Neuronal stem cell (in vitro differentiated cells): ENCODE data around the gene SMOC2.

Experiments used
- DNase-seq: peaks from one replicate; pipeline ENCODE4 v3.0.0-alpha.2; 2013; ENCODE audit warnings: low spot score
- H2AFZ ChIP-seq: one replicate; pipeline ENCODE4 v1.6.1; 2013; ENCODE audit warnings: mild to moderate bottlenecking, low read length, inconsistent platforms
- H2AK5ac ChIP-seq: 2 replicates; pipeline ENCODE4 v1.6.1; 2013; ENCODE audit warnings: low read depth, mild to moderate bottlenecking, inconsistent platforms, low read length, moderate library complexity, mixed read lengths
- H2BK120ac ChIP-seq: 2 replicates; pipeline ENCODE4 v1.6.1; 2013; ENCODE audit warnings: low read depth, mild to moderate bottlenecking, inconsistent platforms, low read length, moderate library complexity, mixed read lengths
- H2BK12ac ChIP-seq: one replicate; pipeline ENCODE4 v1.6.1; 2013; ENCODE audit warnings: low read length, inconsistent platforms
- H2BK15ac ChIP-seq: 2 replicates; pipeline ENCODE4 v1.6.1; 2013; ENCODE audit warnings: mild to moderate bottlenecking, low read length, inconsistent platforms, mixed read lengths
- H2BK5ac ChIP-seq: one replicate; pipeline ENCODE4 v1.6.1; 2013; ENCODE audit warnings: inconsistent platforms, mild to moderate bottlenecking, low read length, moderate library complexity
- H3K14ac ChIP-seq: one replicate; pipeline ENCODE4 v1.6.1; 2013; ENCODE audit warnings: low read length, inconsistent platforms
- H3K18ac ChIP-seq: 2 replicates; pipeline ENCODE4 v1.6.1; 2013; ENCODE audit warnings: low read length, inconsistent platforms
- H3K23ac ChIP-seq: 2 replicates; pipeline ENCODE4 v1.6.1; 2013; ENCODE audit warnings: low read depth, mild to moderate bottlenecking, mixed read lengths, low read length, inconsistent platforms; ENCODE audit not compliant: poor library complexity
- H3K27ac ChIP-seq: replicated peaks from 3 replicates; pipeline ENCODE4 v1.5.1; 2013; ENCODE audit warnings: low read length, inconsistent platforms
- H3K27me3 ChIP-seq, 3 experiments: 2 replicates each; pipeline ENCODE4 v1.6.1; 2013; ENCODE audit warnings: low read length in 3 of 3, mild to moderate bottlenecking in 2 of 3, inconsistent platforms in 1 of 3, low read depth in 1 of 3, mixed read lengths in 1 of 3, moderate library complexity in 1 of 3; ENCODE audit not compliant: control insufficient read depth in 3 of 3, insufficient read depth in 3 of 3
- H3K36me3 ChIP-seq, 2 donors: replicated peaks in 1 of 2; 2 replicates each; pipeline ENCODE4 v1.6.1; 2013; ENCODE audit warnings: low read length in 2 of 2; ENCODE audit not compliant: control insufficient read depth in 2 of 2, insufficient read depth in 2 of 2
- H3K4ac ChIP-seq: 2 replicates; pipeline ENCODE4 v1.6.1; 2013; ENCODE audit warnings: inconsistent platforms, mild to moderate bottlenecking, low read length, moderate library complexity
- H3K4me1 ChIP-seq, 2 donors: 1 replicate in 1 of 2; 2 replicates in 1 of 2; pipeline ENCODE4 v1.6.1; 2013; ENCODE audit warnings: low read length in 2 of 2, low read depth in 1 of 2; ENCODE audit not compliant: control insufficient read depth in 2 of 2, insufficient read depth in 1 of 2
- H3K4me2 ChIP-seq: one replicate; pipeline ENCODE4 v1.6.1; 2013; ENCODE audit warnings: mild to moderate bottlenecking, low read length, inconsistent platforms; ENCODE audit not compliant: insufficient read depth, poor library complexity, severe bottlenecking
- H3K4me3 ChIP-seq, 2 donors: 2 replicates each; pipeline ENCODE4 v1.5.1; 2013; ENCODE audit warnings: low read length in 2 of 2, mild to moderate bottlenecking in 2 of 2, inconsistent platforms in 1 of 2, moderate library complexity in 1 of 2
- H3K79me1 ChIP-seq: one replicate; pipeline ENCODE4 v1.6.1; 2013; ENCODE audit warnings: low read depth, mild to moderate bottlenecking, inconsistent platforms, low read length, moderate library complexity
- H3K9ac ChIP-seq: one replicate; pipeline ENCODE4 v1.6.1; 2013; ENCODE audit warnings: mild to moderate bottlenecking, low read depth, low read length, inconsistent platforms; ENCODE audit not compliant: poor library complexity
- H3K9me3 ChIP-seq, 2 donors: replicated peaks in 1 of 2; 2 replicates each; pipeline versions ENCODE3 to v1.6.1; 2013; ENCODE audit warnings: low read length in 2 of 2, mild to moderate bottlenecking in 2 of 2, inconsistent platforms in 1 of 2, low read depth in 1 of 2, mixed read lengths in 1 of 2, moderate library complexity in 1 of 2; ENCODE audit not compliant: control insufficient read depth in 2 of 2, insufficient read depth in 1 of 2
- H4K8ac ChIP-seq: one replicate; pipeline ENCODE4 v1.6.1; 2013; ENCODE audit warnings: low read depth, mild to moderate bottlenecking, inconsistent platforms, low read length, moderate library complexity
- H4K91ac ChIP-seq: one replicate; pipeline ENCODE4 v1.6.1; 2013; ENCODE audit warnings: low read length, low read depth, mild to moderate bottlenecking, inconsistent platforms; ENCODE audit not compliant: poor library complexity
- WGBS, 2 donors: extraction: QIAGEN DNeasy Blood & Tissue Kit; methylation state at CpG; one replicate each; pipeline ENCODE4 v1.1.7; 2013; ENCODE audit warnings: missing lambda C conversion rate in 2 of 2, mixed read lengths in 1 of 2; ENCODE audit not compliant: insufficient read length in 2 of 2, insufficient replicate concordance in 1 of 2; ENCODE audit errors: extremely low coverage in 2 of 2; 5-methylcytosine and 5-hydroxymethylcytosine counted together

The SMOC2 gene

GRCh38 chr6:168649209-168649608 is 208.2 kb downstream of the SMOC2 start:
- no peak overlapping the region for H3K27ac ChIP-seq
- no peaks in the 10 kb centered on the region for H3K36me3 ChIP-seq
- H3K4ac ChIP-seq, result no peak overlapping the region
- no peak overlapping the region for H4K91ac ChIP-seq
- no peak overlapping the region for H2AK5ac ChIP-seq
- H3K4me3 ChIP-seq, result no peak overlapping the region
- no peak overlapping the region for H3K18ac ChIP-seq
- H2AFZ ChIP-seq, result no peak overlapping the region
- peak overlapping the region; percentile 2 for H2BK5ac ChIP-seq
- no peaks in the 10 kb centered on the region for H3K79me1 ChIP-seq
- no peak overlapping the region for H3K9ac ChIP-seq
- H2BK120ac ChIP-seq, result no peak overlapping the region
- H4K8ac ChIP-seq, result no peak overlapping the region
- no peak overlapping the region for H2BK12ac ChIP-seq
- no peaks in the 10 kb centered on the region for H3K27me3 ChIP-seq
- H3K4me2 ChIP-seq, result no peak overlapping the region
- H3K23ac ChIP-seq, result no peak overlapping the region
- H3K9me3 ChIP-seq, result no peaks in the 10 kb centered on the region
- no peak overlapping the region for H2BK15ac ChIP-seq
- peaks cover 0 to 2% of the 10 kb centered on the region in 2 donors for H3K4me1 ChIP-seq
- WGBS, 2 donors, result no CpG with 5 or more reads among the region's 10 CpGs
- no peak overlapping the region for H3K14ac ChIP-seq
- no peak for DNase-seq

GRCh38 chr6:168650671-168651111 is 209.7 kb downstream of the SMOC2 start:
- H4K8ac ChIP-seq, result no peak overlapping the region
- H3K18ac ChIP-seq, result no peak overlapping the region
- no peak overlapping the region for H2BK5ac ChIP-seq
- no peaks in the 10 kb centered on the region for H3K27me3 ChIP-seq
- H3K4me1 ChIP-seq, result peaks cover 0 to 2% of the 10 kb centered on the region in 2 donors
- H2AK5ac ChIP-seq, result no peak overlapping the region
- DNase-seq, result no peak
- H3K27ac ChIP-seq, result no peak overlapping the region
- no peak overlapping the region for H3K4me3 ChIP-seq
- no peak overlapping the region for H3K4ac ChIP-seq
- H4K91ac ChIP-seq, result no peak overlapping the region
- H2BK120ac ChIP-seq, result no peak overlapping the region
- H3K14ac ChIP-seq, result no peak overlapping the region
- H3K4me2 ChIP-seq, result no peak overlapping the region
- no peak overlapping the region for H2BK12ac ChIP-seq
- no peaks in the 10 kb centered on the region for H3K36me3 ChIP-seq
- H3K9ac ChIP-seq, result no peak overlapping the region
- no peaks in the 10 kb centered on the region for H3K79me1 ChIP-seq
- no peak overlapping the region for H2AFZ ChIP-seq
- peaks cover 0 to 4% of the 10 kb centered on the region in 2 donors for H3K9me3 ChIP-seq
- H2BK15ac ChIP-seq, result no peak overlapping the region
- no CpG with 5 or more reads among the region's 15 CpGs for WGBS, 2 donors
- H3K23ac ChIP-seq, result no peak overlapping the region

GRCh38 chr6:168655462-168656152 is 214.6 kb downstream of the SMOC2 start:
- Histone ChIP-seq H3K4me2 (no peak overlapping the region), H3K4me1 (peaks cover 0 to under 1% of the 10 kb centered on the region in 2 donors), H3K18ac (peak overlapping the region; percentile 53), H3K23ac (no peak overlapping the region), H3K4ac (no peak overlapping the region), H3K27me3 (no peaks in the 10 kb centered on the region), H4K91ac (no peak overlapping the region), H3K9ac (peak overlapping the region; percentile 53), H2AK5ac (no peak overlapping the region), H2BK15ac (peak overlapping the region; percentile 46), H2AFZ (no peak overlapping the region), H2BK120ac (no peak overlapping the region), H3K79me1 (no peaks in the 10 kb centered on the region), H3K36me3 (no peaks in the 10 kb centered on the region), H3K27ac (no peak overlapping the region), H4K8ac (no peak overlapping the region), H2BK5ac (no peak overlapping the region), H3K9me3 (peaks cover 3 to 9% of the 10 kb centered on the region in 2 donors), H3K4me3 (no peak overlapping the region), H3K14ac (peak overlapping the region; percentile 9), H2BK12ac (no peak overlapping the region)
- DNase-seq, result no peak
- WGBS, 2 donors, result no CpG with 5 or more reads among the region's 14 CpGs

GRCh38 chr6:168658059-168658458 is 217.1 kb downstream of the SMOC2 start:
- Histone ChIP-seq H3K14ac (no peak overlapping the region), H2BK15ac (no peak overlapping the region), H3K18ac (no peak overlapping the region), H3K4ac (no peak overlapping the region), H3K36me3 (no peaks in the 10 kb centered on the region), H3K4me1 (peaks cover 0 to 5% of the 10 kb centered on the region in 2 donors), H3K27me3 (no peaks in the 10 kb centered on the region), H3K27ac (no peak overlapping the region), H4K91ac (no peak overlapping the region), H2BK12ac (no peak overlapping the region), H3K4me2 (no peak overlapping the region), H3K23ac (no peak overlapping the region), H2AFZ (no peak overlapping the region), H3K9me3 (peaks cover 3 to 9% of the 10 kb centered on the region in 2 donors), H2BK5ac (no peak overlapping the region), H4K8ac (no peak overlapping the region), H3K79me1 (no peaks in the 10 kb centered on the region), H3K4me3 (no peak overlapping the region), H2AK5ac (no peak overlapping the region), H2BK120ac (no peak overlapping the region), H3K9ac (no peak overlapping the region)
- DNase-seq, result no peak
- no CpG with 5 or more reads among the region's 1 CpG for WGBS, 2 donors
